Measurements from ENCODE around the gene CLCN2. TPM values are rescaled to one million over a fixed set of nuclear protein-coding genes. Genes with fewer than 3 reads are reported as not detected.

Gene CLCN2
- total RNA-seq, 1 donor, result 4.3 TPM

DNA sequence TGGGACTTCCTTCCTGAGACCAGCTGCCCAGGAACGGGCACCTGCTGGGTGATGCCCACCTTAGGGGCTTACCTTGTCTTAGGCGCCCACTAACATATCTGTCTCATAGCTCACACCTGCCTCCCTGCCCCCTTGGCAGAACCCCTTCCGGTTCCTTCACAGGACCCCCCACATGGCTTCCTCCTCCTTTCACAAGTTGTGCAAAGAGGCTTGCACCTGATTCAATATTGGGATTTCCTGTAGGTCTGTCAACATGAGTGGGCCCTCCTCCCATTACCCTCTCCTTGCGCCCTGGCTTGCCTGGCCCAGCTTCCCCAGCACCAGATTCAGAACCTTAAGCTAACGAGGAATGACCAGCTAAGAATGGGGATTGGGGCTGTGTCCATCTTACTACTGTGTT lies 16.0 kb upstream of the CLCN2 start:
- no peak overlapping the region for H2AFZ ChIP-seq (ENCODE audit: low read length)
- H3K27ac ChIP-seq (ENCODE audit: low read depth, low read length), result no peak overlapping the region
- H3K79me2 ChIP-seq (ENCODE audit: insufficient read depth, low read length), result no peaks in the 10 kb centered on the region
- TF ChIP-seq, protein P1, sequence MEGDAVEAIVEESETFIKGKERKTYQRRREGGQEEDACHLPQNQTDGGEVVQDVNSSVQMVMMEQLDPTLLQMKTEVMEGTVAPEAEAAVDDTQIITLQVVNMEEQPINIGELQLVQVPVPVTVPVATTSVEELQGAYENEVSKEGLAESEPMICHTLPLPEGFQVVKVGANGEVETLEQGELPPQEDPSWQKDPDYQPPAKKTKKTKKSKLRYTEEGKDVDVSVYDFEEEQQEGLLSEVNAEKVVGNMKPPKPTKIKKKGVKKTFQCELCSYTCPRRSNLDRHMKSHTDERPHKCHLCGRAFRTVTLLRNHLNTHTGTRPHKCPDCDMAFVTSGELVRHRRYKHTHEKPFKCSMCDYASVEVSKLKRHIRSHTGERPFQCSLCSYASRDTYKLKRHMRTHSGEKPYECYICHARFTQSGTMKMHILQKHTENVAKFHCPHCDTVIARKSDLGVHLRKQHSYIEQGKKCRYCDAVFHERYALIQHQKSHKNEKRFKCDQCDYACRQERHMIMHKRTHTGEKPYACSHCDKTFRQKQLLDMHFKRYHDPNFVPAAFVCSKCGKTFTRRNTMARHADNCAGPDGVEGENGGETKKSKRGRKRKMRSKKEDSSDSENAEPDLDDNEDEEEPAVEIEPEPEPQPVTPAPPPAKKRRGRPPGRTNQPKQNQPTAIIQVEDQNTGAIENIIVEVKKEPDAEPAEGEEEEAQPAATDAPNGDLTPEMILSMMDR (IDR thresholded peaks at IDR 0.05; ENCODE audit: extremely low read depth, low read depth, low read length), result no peak
- H3K36me3 ChIP-seq (ENCODE audit: insufficient read depth, low read length), result no peaks in the 10 kb centered on the region
- no peak overlapping the region for H3K4me3 ChIP-seq (ENCODE audit: insufficient read depth, low read length)
- H3K27me3 ChIP-seq (ENCODE audit: insufficient read depth, low read length), result peaks cover 72% of the 10 kb centered on the region
- H4K20me1 ChIP-seq (ENCODE audit: insufficient read depth, low read length), result no peaks in the 10 kb centered on the region
- H3K4me2 ChIP-seq (ENCODE audit: insufficient read depth, low read length), result no peak overlapping the region
- no peaks in the 10 kb centered on the region for H3K9me3 ChIP-seq (ENCODE audit: low read depth, low read length)
- DNase-seq (ENCODE audit: insufficient read length, low spot score, missing footprints), result no peak
- H3K4me1 ChIP-seq (ENCODE audit: insufficient read depth, low read length), result no peaks in the 10 kb centered on the region

DNA sequence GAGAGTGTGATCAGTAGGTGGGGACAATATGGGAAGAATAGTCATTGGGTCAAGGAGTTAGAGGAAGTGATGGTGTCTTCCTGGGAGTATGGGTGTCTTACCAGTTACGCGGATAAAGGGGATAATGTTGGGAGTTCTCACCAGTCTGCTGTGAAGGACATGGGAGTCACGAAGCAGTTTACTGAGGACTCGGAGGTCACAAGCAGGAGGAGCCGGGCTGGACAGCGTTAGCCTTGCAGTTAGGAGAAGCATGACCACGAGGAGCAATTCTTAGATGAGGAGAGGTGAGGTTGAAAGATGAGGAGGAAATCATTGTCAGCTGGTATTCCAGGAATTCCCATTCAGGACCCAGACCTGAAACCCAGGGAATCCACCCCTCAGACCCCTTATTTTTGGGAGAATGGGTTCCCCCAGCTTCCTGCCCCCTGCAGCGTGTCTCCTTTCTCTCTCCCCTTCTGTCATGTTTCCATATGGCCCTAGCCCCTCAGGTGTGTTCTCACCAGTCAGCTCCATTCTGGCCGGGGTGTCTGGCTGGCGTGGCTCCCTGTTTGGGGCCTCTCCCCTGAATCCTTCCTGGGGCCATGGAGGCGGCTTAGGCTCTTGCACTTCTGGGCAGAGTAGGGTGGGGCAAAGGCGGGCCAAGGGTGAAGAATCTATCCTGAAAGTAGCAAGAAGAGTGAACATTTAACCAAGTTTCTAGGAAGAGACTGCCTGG lies 14.5 kb upstream of the CLCN2 start:
- Histone ChIP-seq H2AFZ (ENCODE audit: low read length) (no peak overlapping the region), H3K9me3 (ENCODE audit: low read depth, low read length) (no peaks in the 10 kb centered on the region), H3K79me2 (ENCODE audit: insufficient read depth, low read length) (no peaks in the 10 kb centered on the region), H3K36me3 (ENCODE audit: insufficient read depth, low read length) (no peaks in the 10 kb centered on the region), H3K4me3 (ENCODE audit: insufficient read depth, low read length) (no peak overlapping the region), H4K20me1 (ENCODE audit: insufficient read depth, low read length) (no peaks in the 10 kb centered on the region), H3K4me1 (ENCODE audit: insufficient read depth, low read length) (no peaks in the 10 kb centered on the region), H3K27ac (ENCODE audit: low read depth, low read length) (no peak overlapping the region), H3K4me2 (ENCODE audit: insufficient read depth, low read length) (no peak overlapping the region), H3K27me3 (ENCODE audit: insufficient read depth, low read length) (peaks cover 57% of the 10 kb centered on the region)
- TF ChIP-seq, protein P1 (IDR thresholded peaks at IDR 0.05; ENCODE audit: extremely low read depth, low read depth, low read length), result no peak
- DNase-seq (ENCODE audit: insufficient read length, low spot score, missing footprints), result peak; percentile 78

DNA sequence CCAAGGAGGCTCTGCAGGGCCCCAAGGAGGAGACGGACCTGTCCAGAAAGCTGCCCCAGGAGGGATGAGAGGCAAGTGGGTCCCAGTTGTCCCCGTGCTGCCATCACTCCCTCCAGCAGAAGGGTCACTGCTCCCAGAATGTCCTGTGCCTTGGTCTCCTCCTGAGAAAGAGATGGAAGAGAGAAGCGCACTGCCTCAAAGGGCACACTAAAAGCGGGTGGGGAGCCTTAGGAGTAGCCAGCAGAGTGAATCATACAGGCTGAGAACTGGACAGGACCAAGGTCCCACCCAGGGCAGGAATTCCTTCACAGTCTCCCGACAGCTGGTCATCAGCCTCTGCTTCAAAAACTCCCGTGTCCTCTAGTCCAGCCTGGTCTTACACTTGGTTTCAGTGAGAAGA lies 12.0 kb upstream of the CLCN2 start:
- peaks cover 11% of the 10 kb centered on the region for H3K4me1 ChIP-seq (ENCODE audit: insufficient read depth, low read length)
- no peak overlapping the region for H3K4me2 ChIP-seq (ENCODE audit: insufficient read depth, low read length)
- TF ChIP-seq, protein P1 (IDR thresholded peaks at IDR 0.05; ENCODE audit: extremely low read depth, low read depth, low read length), result no peak
- no peaks in the 10 kb centered on the region for H3K36me3 ChIP-seq (ENCODE audit: insufficient read depth, low read length)
- no peak overlapping the region for H3K27ac ChIP-seq (ENCODE audit: low read depth, low read length)
- H3K79me2 ChIP-seq (ENCODE audit: insufficient read depth, low read length), result no peaks in the 10 kb centered on the region
- peaks cover 40% of the 10 kb centered on the region for H3K27me3 ChIP-seq (ENCODE audit: insufficient read depth, low read length)
- DNase-seq (ENCODE audit: insufficient read length, low spot score, missing footprints), result peak; percentile 98
- no peaks in the 10 kb centered on the region for H3K9me3 ChIP-seq (ENCODE audit: low read depth, low read length)
- H2AFZ ChIP-seq (ENCODE audit: low read length), result no peak overlapping the region
- peaks cover 10% of the 10 kb centered on the region for H4K20me1 ChIP-seq (ENCODE audit: insufficient read depth, low read length)
- H3K4me3 ChIP-seq (ENCODE audit: insufficient read depth, low read length), result no peak overlapping the region

DNA sequence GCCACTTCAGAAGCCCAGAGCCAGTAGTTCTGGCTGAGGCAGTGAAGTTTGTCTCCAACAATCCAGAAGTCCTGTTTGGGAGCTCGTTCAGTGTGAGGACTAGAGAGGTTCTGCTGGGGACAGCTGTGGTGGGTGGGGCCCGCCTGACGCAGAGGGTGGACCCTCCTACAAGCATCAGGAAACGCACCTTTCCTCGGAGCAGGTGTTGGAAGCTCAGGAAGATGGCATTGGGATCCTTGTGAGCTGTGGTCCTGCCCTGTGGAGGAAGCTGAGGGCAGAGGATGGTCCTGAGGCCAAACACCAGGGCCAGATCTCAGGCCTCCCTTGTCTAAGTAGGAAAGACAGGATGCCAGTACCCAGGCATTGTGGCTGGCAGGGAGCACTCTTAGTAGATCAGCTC lies 11.5 kb upstream of the CLCN2 start:
- Histone ChIP-seq H3K79me2 (ENCODE audit: insufficient read depth, low read length) (no peaks in the 10 kb centered on the region), H4K20me1 (ENCODE audit: insufficient read depth, low read length) (peaks cover 14% of the 10 kb centered on the region), H2AFZ (ENCODE audit: low read length) (no peak overlapping the region), H3K36me3 (ENCODE audit: insufficient read depth, low read length) (peaks cover 4% of the 10 kb centered on the region), H3K9me3 (ENCODE audit: low read depth, low read length) (no peaks in the 10 kb centered on the region), H3K27ac (ENCODE audit: low read depth, low read length) (no peak overlapping the region), H3K4me2 (ENCODE audit: insufficient read depth, low read length) (no peak overlapping the region), H3K4me3 (ENCODE audit: insufficient read depth, low read length) (no peak overlapping the region), H3K27me3 (ENCODE audit: insufficient read depth, low read length) (peaks cover 35% of the 10 kb centered on the region), H3K4me1 (ENCODE audit: insufficient read depth, low read length) (peaks cover 16% of the 10 kb centered on the region)
- TF ChIP-seq, protein P1 (IDR thresholded peaks at IDR 0.05; ENCODE audit: extremely low read depth, low read depth, low read length), result no peak
- DNase-seq (ENCODE audit: insufficient read length, low spot score, missing footprints), result peak; percentile 72

Data from osteoblast (primary cell).